UCSD-AML1 (cell line): ENCODE results near the gene AWAT1.
"Not testable (repeated sequence)": the region's sequence is repeated elsewhere in the genome, so short reads cannot be mapped to it uniquely, and the experiment has no call there.

ENCODE experiments used
- DNase-seq: peaks from one replicate; lab custom pipeline; 2025; ENCODE audit not compliant: unreplicated experiment; lab: John Stamatoyannopoulos, UW

Gene AWAT1

DNA sequence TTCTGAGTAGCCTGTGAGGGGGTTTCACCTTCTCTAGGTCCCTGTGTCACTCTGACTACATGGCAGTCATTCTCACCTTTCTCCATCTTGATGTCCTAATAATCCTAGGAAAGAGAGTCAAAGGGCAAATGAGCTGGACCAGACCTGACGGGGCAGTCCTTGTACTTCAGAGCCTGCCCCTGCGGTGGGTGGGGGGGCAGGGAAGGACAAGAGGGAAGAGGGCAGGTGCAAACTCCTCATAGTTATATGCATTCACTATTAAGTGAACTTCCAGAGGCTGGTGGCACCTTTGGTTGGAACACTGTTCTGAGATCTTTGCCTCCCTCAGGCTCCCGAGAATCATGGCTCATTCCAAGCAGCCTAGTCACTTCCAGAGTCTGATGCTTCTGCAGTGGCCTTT lies at the start of gene AWAT1:
Gene AWAT1 (plus strand): TSS at position 301 of the 400 bp plus-strand sequence. CDS start 41 bp downstream, at position 342.
- no peak for DNase-seq

DNA sequence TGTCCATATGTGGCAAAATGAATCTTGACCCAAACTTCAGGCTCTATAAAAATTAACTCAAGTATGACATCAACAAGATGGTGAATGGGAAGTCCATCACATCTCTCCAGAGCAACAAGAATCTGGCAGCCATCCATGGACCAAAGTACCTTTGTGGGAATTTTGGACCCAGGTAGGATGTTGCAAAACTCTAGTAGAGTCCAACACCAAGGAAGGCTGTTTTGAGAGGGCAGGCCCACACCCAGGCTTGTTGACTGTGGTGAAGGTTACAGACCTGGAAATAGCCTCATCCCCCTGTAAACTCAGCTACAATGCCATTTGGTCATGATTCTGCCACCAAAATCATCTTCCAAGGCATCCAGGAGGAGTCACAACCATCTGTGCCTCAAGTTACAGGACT lies 44.2 kb upstream of the AWAT1 start:
- DNase-seq = no peak

DNA sequence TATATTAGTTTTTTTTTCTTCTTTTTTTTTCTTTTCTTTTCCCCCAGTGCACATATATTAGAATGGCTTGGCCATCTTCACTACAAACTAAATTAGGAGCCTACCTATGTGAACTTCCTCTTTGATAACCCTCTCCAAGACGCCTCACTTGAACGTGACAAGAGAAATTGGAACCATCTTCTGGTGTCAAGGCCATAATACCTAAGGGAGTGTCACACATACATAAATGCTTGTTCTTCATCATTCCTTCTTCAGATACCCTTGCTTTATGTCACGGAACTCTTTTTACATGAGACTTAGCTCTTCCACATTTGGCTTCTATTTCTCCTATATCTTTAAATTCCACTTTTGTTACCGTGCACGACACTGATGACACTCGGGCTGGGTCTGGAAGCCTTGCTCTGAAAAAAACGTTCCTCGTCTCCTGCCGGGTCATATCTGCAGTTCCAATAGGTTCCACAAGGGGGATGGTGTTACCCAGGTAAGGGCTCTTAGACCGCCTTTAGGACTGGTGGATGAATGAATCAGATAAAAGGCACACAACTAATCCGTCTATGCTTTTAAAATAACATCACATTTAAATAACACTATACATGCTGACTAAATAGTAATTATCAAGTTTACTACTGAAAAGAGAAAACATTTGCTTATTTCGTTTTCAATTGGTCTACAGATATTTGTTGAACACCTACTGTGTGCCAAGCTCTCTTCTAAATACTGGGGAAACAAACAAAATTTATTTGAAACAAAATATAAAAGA lies 37.3 kb upstream of the AWAT1 start:
- DNase-seq = peak; percentile 25

DNA sequence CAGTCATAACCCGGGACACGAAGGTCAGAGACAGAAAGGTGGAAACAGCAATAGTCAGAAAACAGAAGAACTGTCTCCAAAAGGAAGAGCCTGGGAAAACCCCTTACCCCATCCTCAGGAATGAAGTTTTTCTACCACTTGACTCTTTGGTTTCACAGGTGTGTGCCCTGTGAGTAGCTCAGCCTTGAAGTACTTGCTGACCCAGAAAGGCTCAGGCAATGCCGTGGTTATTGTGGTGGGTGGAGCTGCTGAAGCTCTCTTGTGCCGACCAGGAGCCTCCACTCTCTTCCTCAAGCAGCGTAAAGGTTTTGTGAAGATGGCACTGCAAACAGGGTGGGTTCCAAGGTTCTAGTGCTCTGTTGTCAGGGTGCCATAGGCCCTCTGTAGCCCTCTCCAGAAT lies 32.7 kb upstream of the AWAT1 start:
- no peak for DNase-seq

DNA sequence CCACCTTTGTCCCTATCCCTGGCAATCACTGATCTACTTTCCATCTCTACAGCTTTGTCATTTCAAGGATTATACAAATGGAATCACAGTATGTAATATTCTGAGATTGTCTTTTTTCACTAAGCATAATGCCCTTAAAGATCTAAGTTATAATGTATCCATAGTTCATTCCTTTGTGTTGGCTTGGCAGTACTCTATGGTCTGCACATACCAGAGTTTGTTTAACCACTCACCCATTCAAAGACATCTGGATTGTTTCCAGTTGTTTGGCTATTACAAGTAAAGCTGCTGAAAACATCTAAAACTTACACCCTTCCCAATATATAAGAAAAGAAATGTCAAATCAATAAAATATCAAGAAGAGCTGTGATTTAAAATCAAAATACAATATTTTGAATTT lies 26.0 kb upstream of the AWAT1 start:
- no peak for DNase-seq

DNA sequence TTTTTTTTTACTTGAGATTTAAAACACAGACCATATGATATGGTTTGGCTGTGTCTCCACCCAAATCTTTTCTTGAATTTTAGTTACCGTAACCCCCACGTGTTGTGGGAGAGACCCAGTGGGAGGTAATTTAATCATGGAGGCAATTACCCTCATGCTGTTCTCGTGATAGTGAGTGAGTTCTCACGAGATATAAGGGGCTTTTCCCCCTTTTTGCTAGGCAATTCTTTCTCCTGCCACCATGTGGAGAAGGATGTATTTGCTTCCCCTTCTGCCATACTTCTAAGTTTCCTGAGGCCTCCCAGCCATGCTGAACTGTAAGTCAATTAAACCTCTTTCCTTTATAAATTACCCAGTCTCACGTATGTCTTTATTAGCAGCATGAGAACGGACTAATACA lies 24.9 kb upstream of the AWAT1 start:
- not testable (repeated sequence) for DNase-seq

DNA sequence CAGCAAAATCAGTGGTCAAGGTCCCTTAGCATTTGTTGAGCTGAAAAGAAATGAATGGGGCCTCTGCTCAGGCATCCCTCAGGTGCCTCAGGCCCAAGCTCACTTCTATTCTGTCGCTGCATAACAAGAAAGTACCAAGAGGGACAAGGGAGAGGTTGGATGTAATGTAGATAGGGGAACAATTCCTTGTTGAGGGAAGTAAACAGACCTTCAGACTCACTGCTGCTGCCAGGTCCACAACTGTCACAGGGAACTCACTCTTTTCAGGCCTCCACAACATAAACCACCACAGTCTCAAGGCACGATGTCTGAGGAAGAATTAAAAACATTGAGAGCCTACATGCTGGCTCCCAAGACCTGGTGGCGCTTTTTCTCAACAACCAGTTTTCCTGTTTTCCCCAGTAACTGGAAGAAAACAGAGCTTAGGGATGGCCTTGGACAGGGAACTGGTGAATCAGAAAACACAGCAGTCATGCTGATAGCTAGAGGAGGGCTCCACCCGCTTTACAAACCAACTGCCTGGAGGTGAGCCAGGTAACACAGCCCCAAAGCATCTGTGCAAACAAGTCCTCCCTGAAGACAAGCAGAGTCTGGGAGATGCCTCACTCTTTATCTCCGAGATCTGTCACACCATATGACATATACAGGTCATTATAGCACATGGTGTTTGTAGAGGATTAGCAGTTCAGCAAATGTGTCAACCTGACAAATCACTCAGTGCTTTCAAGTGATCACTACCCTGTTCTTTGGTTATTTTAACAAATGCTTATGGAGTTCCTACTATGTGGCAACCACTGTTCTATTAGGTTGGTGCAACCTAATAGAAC lies 14.3 kb upstream of the AWAT1 start:
- no peak for DNase-seq

DNA sequence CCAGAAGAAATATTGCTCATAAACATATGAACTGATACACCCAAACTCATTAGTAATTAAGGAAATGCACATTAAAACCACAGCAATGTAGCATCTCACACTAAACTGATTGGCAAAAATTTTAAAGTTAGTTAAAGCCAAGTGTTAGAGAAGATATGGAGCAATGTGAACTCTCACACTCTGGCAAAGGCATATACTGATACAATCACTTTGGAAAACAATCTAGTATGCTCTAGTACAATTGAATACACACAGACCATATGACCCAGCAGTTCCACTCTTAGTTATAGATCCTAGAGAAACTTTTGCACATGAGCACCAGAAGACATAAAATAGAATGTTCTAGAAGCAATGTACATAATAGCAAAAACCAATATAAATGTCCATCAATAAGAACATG lies 8.4 kb upstream of the AWAT1 start:
- DNase-seq = no peak

DNA sequence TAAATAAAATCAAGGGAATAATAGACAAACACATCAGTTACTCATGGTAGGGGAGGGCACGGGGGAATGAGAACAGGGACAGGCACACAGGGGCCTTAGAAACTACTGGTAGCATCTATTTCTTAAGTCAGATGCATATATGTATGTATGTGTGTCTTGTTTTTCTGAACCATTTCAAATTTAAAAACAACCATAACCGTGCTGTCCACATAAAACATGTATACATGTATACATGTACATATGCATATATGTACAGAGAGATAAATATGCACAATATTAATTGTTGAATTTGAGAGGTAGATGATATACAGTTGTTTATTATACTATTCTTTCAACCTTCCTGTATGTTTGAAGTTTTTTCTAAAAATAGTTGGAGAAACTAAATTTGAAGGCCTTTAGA lies 7.8 kb upstream of the AWAT1 start:
- DNase-seq = no peak

DNA sequence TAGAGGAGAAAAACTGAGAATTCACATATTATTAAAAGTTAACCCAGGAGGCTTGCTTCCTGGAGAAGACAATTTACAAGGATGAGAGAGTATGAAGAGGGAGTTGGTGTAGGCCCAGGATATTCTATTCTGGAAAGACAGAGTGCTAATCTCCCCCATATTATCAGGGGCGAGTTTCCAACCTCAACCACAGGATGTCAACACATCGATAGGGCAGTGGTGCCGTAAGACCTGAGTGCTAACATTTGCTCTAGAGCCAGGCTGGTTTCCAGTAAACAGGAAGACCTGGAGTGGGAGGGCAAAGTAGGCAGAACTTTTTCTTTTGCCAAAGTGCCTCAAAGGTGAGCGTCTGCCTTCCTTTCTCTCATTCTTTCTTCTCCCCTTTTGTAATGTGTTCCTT lies 2.8 kb upstream of the AWAT1 start:
- no peak for DNase-seq

DNA sequence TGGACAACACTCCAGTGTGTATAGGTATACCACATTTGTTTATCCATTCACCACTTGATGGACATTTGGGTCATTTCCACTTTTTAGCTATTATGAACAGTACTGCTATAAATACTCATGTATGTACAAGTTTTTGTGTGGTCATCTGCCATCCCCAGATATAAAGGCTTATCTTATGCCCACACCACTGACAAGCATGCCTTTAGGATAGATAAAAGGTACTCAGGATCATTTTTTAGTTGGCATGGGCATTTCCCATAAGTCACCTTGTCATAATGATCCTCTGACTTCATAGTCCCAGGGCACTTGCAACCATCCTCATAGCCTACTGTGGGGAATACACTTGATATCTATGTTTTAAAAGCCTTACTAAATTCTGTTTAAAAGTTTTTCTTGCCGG lies 6.3 kb downstream of the AWAT1 start:
- no peak for DNase-seq

DNA sequence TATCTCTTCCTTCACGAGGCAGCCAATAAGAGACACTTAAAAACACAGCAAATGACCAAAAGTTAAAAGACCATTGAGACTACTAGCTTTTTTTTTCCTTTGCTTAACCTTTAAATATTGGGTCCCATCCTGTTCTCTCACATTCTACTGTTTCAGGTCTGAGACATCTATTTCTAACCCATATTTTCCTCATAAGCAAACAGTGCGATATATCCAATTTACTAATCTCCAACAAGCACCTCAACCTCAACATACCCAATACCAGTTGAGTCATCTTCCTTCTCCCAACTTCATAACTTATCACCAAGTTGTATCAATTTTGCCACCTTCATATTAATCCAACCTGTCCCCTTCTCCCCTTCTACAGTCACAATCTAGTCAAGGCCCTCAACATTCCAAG lies 7.0 kb downstream of the AWAT1 start:
- DNase-seq = no peak

DNA sequence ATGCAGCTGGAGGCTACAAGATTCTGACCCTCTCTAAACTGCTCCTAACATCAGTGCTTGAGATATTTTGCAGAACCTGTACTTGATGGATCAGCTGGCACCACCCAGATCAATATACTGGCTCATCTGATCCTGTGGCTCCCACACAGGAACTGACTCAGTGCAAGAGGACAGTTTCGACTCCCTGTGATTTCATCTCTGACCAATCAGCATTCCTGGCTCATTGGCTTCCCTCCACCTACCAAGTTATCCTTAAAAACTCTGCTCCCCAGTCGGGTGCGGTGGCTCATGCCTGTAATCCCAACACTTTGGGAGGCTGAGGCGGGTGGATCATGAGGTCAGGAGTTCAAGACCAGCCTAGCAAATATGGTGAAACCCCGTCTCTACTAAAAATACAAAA lies 9.1 kb downstream of the AWAT1 start:
- not testable (repeated sequence) for DNase-seq

DNA sequence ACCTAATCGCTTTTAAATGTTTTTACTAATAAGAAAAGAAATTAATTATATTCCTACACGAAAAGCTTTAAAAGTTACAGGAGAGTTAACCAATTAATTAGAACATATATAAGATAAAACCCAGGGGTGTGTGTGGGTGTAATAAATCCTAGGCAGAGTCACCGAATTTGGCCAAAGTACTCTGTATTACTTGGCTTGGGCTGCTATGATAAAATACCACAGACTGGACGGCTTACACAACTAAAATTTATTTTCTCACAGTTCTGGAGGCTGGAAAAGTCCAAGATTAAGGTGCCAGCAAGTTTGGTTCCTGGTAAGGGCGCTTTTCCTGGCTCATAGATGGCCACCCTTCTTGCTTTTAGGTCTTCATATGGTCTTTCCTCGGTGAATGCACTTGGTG lies 10.4 kb downstream of the AWAT1 start:
- no peak for DNase-seq

DNA sequence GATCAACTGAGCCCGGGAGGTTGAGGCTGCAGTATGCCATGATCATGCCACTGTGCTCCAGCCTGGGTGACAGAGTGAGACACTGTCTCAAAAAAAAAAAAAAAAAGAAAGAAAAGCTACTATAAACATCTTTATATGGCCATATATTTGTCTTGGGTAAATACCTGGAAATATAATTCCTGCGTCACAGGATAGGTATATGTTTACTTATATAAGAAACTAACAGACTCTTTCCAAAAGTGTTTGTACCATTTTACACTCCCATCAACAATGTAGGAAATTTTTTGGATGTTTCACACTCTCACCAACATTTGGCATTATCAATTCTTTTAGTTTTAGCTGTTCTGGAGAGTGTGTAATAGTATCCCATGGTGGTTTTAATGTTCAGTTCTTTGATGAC lies 12.8 kb downstream of the AWAT1 start:
- no peak for DNase-seq

DNA sequence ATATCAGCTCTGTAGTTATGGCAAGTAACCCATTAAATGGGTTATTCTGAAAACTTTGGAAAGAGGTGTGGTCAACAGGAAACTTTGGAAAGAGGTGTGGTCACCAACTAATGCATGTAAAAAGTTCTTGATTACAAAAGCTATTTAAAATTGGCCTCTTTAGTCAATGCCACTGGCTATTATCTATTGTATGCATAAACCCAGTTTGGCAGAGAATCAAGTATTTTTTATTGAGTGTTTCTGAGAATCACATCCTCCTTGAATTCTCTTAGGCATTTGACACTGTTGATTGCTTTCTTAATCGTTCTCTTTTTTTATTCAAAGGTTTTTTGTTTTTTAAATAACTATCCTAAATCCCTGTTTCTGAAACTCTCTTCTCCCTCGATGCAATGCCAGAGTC lies 18.0 kb downstream of the AWAT1 start:
- no peak for DNase-seq

DNA sequence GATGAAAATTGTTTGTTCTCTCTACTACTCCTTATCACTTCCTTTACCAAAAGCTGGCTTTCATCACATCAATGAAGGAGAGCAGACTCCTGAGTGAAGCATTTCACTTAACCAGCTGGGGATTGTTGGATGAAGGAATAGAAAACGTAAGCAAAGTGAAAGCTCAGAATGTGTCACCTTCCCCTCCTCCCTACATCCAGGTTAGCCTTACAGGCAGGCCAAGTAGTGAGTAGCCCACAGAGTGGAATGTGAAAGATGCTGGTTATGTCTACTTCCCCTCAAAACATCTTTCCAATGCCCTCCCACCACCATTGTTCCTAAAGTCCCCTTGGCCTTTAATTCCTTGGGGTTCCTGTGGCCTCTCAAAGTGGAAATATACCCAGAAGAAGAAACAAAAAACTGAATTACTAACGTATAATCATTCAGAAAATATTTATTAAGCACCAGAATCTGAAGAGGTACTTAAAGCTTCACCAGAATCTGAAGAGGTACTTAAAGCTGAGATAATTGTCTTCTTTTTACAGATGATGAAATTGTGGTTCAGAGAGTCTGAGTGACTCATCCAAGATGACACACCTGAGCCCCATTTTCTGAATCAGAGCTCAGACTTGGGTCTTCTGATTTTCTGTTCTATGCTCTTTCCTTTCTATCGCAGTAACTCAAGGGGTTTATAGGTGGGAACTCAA lies 19.1 kb downstream of the AWAT1 start:
- no peak for DNase-seq

DNA sequence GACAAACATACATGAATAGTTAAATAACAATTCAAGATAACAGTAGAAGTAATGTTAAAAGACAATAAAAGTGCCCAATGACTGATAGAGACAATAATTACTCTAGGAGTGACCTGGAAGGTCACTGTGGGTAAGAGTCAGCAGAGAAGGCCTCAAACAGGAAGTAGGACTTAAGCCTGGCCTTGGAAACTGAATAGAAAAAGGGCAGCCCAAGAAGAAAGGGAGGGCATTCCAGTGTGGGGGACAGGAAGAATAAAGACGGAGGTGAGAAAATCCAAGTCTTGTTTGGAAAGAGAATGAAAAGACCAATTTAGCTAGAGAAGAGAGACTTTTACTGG lies 19.6 kb downstream of the AWAT1 start:
- DNase-seq = no peak

DNA sequence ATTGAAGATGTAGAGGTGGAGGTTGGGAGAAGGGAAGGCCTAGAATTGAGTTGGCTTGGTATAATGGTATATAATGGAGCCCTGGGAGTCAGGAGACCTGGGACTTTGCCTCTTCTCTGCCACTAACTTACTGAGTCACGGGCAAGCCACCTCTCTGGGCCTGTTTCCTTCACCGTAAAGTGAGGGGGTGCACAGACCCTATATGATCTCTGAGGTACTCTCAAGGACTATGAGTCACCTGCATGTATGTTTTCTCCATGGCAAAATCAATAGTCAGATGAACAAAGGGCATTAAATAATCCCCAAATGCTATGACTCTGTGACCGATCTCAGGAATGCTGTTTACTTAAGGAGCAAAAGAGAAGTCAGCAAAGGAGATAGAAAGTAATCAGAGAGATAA lies 20.5 kb downstream of the AWAT1 start:
- no peak for DNase-seq

DNA sequence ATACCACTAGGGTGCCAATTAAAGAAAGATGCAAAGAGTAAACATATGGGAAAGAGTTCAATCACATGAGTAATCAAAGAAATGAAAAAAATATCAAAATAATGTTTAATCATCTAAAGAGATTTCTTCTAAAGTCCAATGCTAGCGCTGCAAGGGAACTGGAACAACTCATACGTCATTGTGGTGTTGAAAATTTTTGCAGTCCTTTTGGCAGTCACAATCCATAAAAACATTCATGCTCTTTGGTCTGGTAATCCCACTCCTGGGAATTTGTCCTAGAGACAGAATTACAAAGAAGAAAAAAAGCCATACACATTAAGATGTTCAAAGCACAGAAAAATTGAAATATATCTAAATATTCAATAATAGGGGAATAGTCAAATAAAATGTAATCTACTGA lies 21.0 kb downstream of the AWAT1 start:
- DNase-seq = no peak

DNA sequence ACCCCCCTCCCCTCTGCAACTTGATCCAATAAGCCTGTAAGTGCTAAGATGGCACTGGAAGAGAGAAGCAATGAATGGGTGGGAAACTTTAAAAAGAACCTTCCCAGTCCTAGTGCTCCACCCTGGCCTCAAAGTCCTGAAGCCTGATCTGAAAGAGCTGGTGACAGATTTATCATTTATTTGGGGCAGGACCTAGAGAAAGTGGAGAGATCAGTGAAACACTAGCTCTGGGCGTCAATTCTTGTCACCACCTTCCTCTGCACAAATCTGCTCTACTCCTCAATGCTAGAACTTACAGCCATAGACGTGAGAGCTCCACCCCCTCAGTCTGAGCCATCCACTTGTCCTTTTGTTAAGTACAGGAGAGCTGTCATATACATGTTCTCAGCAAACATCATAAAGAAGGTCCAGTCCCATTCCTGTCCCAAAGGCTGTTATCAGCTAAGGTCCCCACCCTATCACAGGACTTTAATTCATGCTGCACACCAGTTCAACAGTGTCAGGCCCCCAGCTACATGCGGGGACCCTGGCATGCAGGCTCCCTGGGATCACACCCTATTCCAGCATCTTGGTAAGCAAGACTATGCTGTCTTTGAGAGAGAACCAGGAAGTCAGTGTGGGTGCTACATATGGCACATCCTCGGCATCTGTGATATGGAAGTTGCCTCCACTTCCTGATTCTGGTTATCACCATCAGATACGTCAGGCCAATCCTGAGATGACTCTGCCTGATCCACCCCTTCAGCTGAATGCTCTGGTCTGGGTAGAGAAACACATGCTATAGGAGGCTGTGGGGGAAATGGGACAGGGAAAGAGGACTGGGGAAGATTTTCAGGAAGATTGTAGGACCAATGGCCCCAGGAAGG lies 23.2 kb downstream of the AWAT1 start:
- no peak for DNase-seq
